Keratinocyte (primary cell): ENCODE measurements around the gene PPP4C. TPM values are rescaled to one million over a fixed set of nuclear protein-coding genes. Genes with fewer than 3 reads are reported as not detected.
"Not testable (repeated sequence)": the region's sequence is repeated elsewhere in the genome, so short reads cannot be mapped to it uniquely, and the experiment has no call there.

Experiments used
- DNase-seq: peaks from one replicate; pipeline ENCODE4 v3.0.0-alpha.2; 2011; ENCODE audit warnings: low read depth, missing footprints, low spot score
- FAIRE-seq: peaks from 2 replicates; lab custom pipeline; 2011; peaks lifted over from hg19 to GRCh38; lab: Jason Lieb, UNC
- H2AFZ ChIP-seq: 2 replicates; pipeline ENCODE4 v1.6.0; 2012; ENCODE audit warnings: low read length, control low read depth, inconsistent platforms; ENCODE audit not compliant: control insufficient read depth
- H3K27ac ChIP-seq: 2 replicates; pipeline ENCODE4 v1.5.1; 2011; ENCODE audit warnings: low read length; ENCODE audit not compliant: control insufficient read depth, insufficient read depth
- H3K27me3 ChIP-seq: 3 replicates; pipeline ENCODE4 v1.6.0; 2011; ENCODE audit warnings: low read length; ENCODE audit not compliant: control insufficient read depth, insufficient read depth; ENCODE audit errors: extremely low read depth
- H3K36me3 ChIP-seq, 2 experiments: 2 replicates in 1 of 2; 3 replicates in 1 of 2; pipeline ENCODE4 v1.5.1; 2011; ENCODE audit warnings: low read length in 2 of 2, mild to moderate bottlenecking in 1 of 2; ENCODE audit not compliant: control insufficient read depth in 2 of 2, insufficient read depth in 2 of 2; ENCODE audit errors: extremely low read depth in 1 of 2
- H3K4me1 ChIP-seq: 3 replicates; pipeline ENCODE4 v1.5.1; 2011; ENCODE audit warnings: low read length; ENCODE audit not compliant: control insufficient read depth, insufficient read depth; ENCODE audit errors: extremely low read depth
- H3K4me2 ChIP-seq: 3 replicates; pipeline ENCODE4 v1.6.0; 2011; ENCODE audit warnings: low read depth, low read length; ENCODE audit not compliant: control insufficient read depth, insufficient read depth; ENCODE audit errors: extremely low read depth
- H3K4me3 ChIP-seq, 3 experiments: fragments of 200-600 bp in 1 of 3; sonication (generic) in 1 of 3; 2 replicates in 2 of 3; 3 replicates in 1 of 3; pipeline ENCODE4 v1.5.1; 2011 to 2016; ENCODE audit warnings: low read length in 3 of 3, mild to moderate bottlenecking in 3 of 3, control low read depth in 2 of 3, inconsistent platforms in 1 of 3, low read depth in 1 of 3, mixed read lengths in 1 of 3, mixed run types in 1 of 3, moderate library complexity in 1 of 3; ENCODE audit not compliant: control insufficient read depth in 2 of 3, insufficient read depth in 2 of 3; ENCODE audit errors: extremely low read depth in 1 of 3
- H3K79me2 ChIP-seq: 2 replicates; pipeline ENCODE4 v1.6.0; 2012; ENCODE audit warnings: low read length; ENCODE audit not compliant: control insufficient read depth, insufficient read depth
- H3K9ac ChIP-seq: 3 replicates; pipeline ENCODE4 v1.6.0; 2011; ENCODE audit warnings: low read length; ENCODE audit not compliant: control insufficient read depth, insufficient read depth; ENCODE audit errors: extremely low read depth
- H3K9me1 ChIP-seq: 3 replicates; pipeline ENCODE4 v1.6.0; 2011; ENCODE audit warnings: low read length; ENCODE audit not compliant: control insufficient read depth, insufficient read depth; ENCODE audit errors: extremely low read depth
- H3K9me3 ChIP-seq: 2 replicates; pipeline ENCODE4 v1.5.1; 2012; ENCODE audit warnings: low read depth, low read length; ENCODE audit not compliant: control insufficient read depth
- H4K20me1 ChIP-seq: 3 replicates; pipeline ENCODE4 v1.6.0; 2011; ENCODE audit warnings: low read length; ENCODE audit not compliant: control insufficient read depth, insufficient read depth; ENCODE audit errors: extremely low read depth
- CTCF ChIP-seq, 3 experiments: IDR thresholded peaks in 1 of 3; conservative IDR thresholded peaks in 1 of 3; optimal IDR thresholded peaks in 1 of 3; 2 replicates in 2 of 3; 3 replicates in 1 of 3; pipeline versions ENCODE3 to v1.5.1; 2011; ENCODE audit warnings: low read length in 3 of 3, mild to moderate bottlenecking in 3 of 3, moderate library complexity in 2 of 3, control low read depth in 1 of 3, inconsistent platforms in 1 of 3; ENCODE audit not compliant: insufficient read depth in 2 of 3; ENCODE audit errors: extremely low read depth in 1 of 3
- EZH2 ChIP-seq: IDR thresholded peaks from one replicate; pipeline ENCODE4 v1.6.1; 2012; ENCODE audit warnings: inconsistent platforms, mild to moderate bottlenecking, low read length, moderate library complexity
- dilution Hi-C: fragments of 300-500 bp; cut with MboI; formaldehyde crosslinking; loops from one replicate; pipeline ENCODE4 v1.7.0; 2020; ENCODE audit warnings: low sequenced_read_pairs; ENCODE audit not compliant: extremely low pct_ligation_motif_present
- polyA plus RNA-seq, 5 experiments: library from polyadenylated mRNA; depleted of rRNA in 3 of 5; stranded (reverse) in 3 of 5; stranded (forward) in 1 of 5; unstranded in 1 of 5; fragments of >200 nt; gene quantifications; 1 replicate in 1 of 5; 2 replicates in 3 of 5; 3 replicates in 1 of 5; pipeline versions ENCODE4 v1.2.1 to v1.2.3, GENCODE V29; 2011 to 2012; ENCODE audit warnings: missing spikeins in 2 of 5, low read depth in 1 of 5, low replicate concordance in 1 of 5

The PPP4C gene
- polyA plus RNA-seq, 1 donor (not counting 4 experiments of a cell fraction or from before 2014, with no cell fraction given): 124 TPM

- peaks cover 10% of the 10 kb centered on the region for H3K4me1 ChIP-seq
- no peak for TF ChIP-seq CTCF (optimal IDR thresholded peaks at IDR 0.05 in 1 of 3, IDR thresholded peaks at IDR 0.05 in 1 of 3, conservative IDR thresholded peaks at IDR 0.05 in 1 of 3; ENCODE audit: extremely low read depth in 1 of 3, insufficient read depth in 2 of 3, low read length in 3 of 3)
- no peak for TF ChIP-seq EZH2
- H3K9me1 ChIP-seq: no peaks in the 10 kb centered on the region
- H3K27me3 ChIP-seq: no peaks in the 10 kb centered on the region
- no peak overlapping the region for H3K4me3 ChIP-seq
- FAIRE-seq (no peak), DNase-seq (no peak)
- no peak overlapping the region for H3K4me2 ChIP-seq
- H3K9me3 ChIP-seq: no peaks in the 10 kb centered on the region
- H3K79me2 ChIP-seq: no peaks in the 10 kb centered on the region
- H4K20me1 ChIP-seq: no peaks in the 10 kb centered on the region
- dilution Hi-C loops: no loop called here
- no peak overlapping the region for H2AFZ ChIP-seq
- no peak overlapping the region for H3K9ac ChIP-seq
- H3K27ac ChIP-seq: no peak overlapping the region
- peaks cover 0 to 6% of the 10 kb centered on the region in 2 experiments for H3K36me3 ChIP-seq
Observed at GRCh38 chr16:30114411-30114810, 38.6 kb downstream of the PPP4C start.

GRCh38 chr16:30114833-30115232, 39.0 kb downstream of the PPP4C start:
- FAIRE-seq, H3K27me3 ChIP-seq, H3K27ac ChIP-seq, dilution Hi-C loops, H3K9me1 ChIP-seq, DNase-seq, H3K36me3 ChIP-seq, H3K4me3 ChIP-seq, H2AFZ ChIP-seq, H3K4me2 ChIP-seq, H4K20me1 ChIP-seq, H3K79me2 ChIP-seq, H3K9me3 ChIP-seq, H3K9ac ChIP-seq: not testable (repeated sequence)
- H3K4me1 ChIP-seq: peaks cover 10% of the 10 kb centered on the region

- Histone ChIP-seq H3K9me1 (no peaks in the 10 kb centered on the region), H2AFZ (no peak overlapping the region), H3K79me2 (no peaks in the 10 kb centered on the region), H3K4me2 (no peak overlapping the region), H3K4me3 (no peak overlapping the region), H3K27ac (no peak overlapping the region), H3K9me3 (no peaks in the 10 kb centered on the region), H3K9ac (no peak overlapping the region), H3K27me3 (no peaks in the 10 kb centered on the region), H3K36me3 (peaks cover 0 to 6% of the 10 kb centered on the region in 2 experiments), H3K4me1 (peaks cover 10% of the 10 kb centered on the region), H4K20me1 (no peaks in the 10 kb centered on the region)
- dilution Hi-C loops: no loop called here
- TF ChIP-seq EZH2 (no peak), CTCF (optimal IDR thresholded peaks at IDR 0.05 in 1 of 3, IDR thresholded peaks at IDR 0.05 in 1 of 3, conservative IDR thresholded peaks at IDR 0.05 in 1 of 3; ENCODE audit: extremely low read depth in 1 of 3, insufficient read depth in 2 of 3, low read length in 3 of 3) (no peak)
- FAIRE-seq: no peak
- DNase-seq: no peak
Observed at GRCh38 chr16:30115238-30115637, 39.4 kb downstream of the PPP4C start.
